Measurements from ENCODE around the gene NLRP10.

Gene NLRP10

DNA sequence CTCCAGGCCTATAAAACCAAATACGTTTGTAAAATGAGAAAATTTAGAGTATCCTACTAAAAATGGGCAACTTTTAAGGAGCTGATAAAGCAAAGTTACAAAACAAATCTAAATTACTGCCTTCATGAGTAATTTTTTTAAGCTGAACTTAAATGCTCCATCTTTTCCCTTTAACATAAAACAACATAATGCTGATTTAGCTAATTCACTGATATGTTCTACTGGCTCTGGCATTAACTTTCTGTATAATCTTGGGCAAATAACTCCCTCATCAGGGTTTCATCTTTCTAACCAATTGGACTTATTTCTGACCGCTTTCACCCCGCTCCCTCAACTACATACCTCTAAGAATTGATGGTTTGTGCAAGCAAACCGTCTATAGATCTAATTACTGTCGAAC, 24.1 kb downstream of the NLRP10 start:
- Histone ChIP-seq H3K27ac (ENCODE audit: insufficient read depth in 1 of 2, low read depth in 1 of 2, low read length in 2 of 2, poor library complexity in 1 of 2, severe bottlenecking in 2 of 2) (no peak overlapping the region), H3K4me1 (ENCODE audit: control extremely low read depth in 1 of 4, control insufficient read depth in 4 of 4, insufficient read depth in 4 of 4, low read length in 3 of 4) (no peaks in the 10 kb centered on the region), H3K36me3 (ENCODE audit: control insufficient read depth in 4 of 4, insufficient read depth in 4 of 4, low read length in 3 of 4) (no peaks in the 10 kb centered on the region), H3K9me3 (ENCODE audit: control extremely low read depth in 1 of 5, control insufficient read depth in 4 of 5, insufficient read depth in 2 of 5, low read depth in 1 of 5, low read length in 4 of 5) (peaks cover 4 to 28% (median 8%) of the 10 kb centered on the region in 5 experiments), H3K27me3 (replicated peaks in 2 of 5; ENCODE audit: control insufficient read depth in 4 of 5, insufficient read depth in 5 of 5, low read length in 4 of 5) (peaks cover 0 to 7% (median 0%) of the 10 kb centered on the region in 5 experiments), H3K4me3 (ENCODE audit: control insufficient read depth in 1 of 7, extremely low read depth in 1 of 7, insufficient read depth in 4 of 7, low read depth in 2 of 7, low read length in 6 of 7) (no peak overlapping the region)
- ChIA-PET CTCF (no interaction called here), POLR2A (no interaction called here)
- 80% methylated on average over 1 of the region's 5 CpGs for WGBS (ENCODE audit: insufficient coverage)
- DNase-seq: no peak

DNA sequence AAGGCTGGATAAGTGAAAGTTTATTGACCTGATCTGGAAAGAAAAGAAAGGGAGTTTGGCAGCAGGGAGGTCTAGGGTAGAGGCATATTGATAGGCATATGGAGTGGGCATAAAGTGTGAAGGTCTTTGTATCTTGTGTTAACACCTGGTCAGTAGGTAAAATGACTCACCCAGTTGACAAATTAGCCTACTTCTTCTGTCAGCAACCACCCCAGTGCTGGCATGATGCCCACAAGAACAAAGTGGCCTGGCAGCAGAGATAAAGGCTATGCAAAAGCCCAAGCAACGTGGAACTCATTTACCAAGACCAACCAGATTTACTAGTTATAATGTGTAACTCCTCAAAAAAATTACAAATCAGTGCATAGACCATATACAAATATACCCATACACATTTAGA, 28.6 kb downstream of the NLRP10 start:
- no peaks in the 10 kb centered on the region for H3K9me3 ChIP-seq (ENCODE audit: control extremely low read depth in 1 of 5, control insufficient read depth in 4 of 5, insufficient read depth in 2 of 5, low read depth in 1 of 5, low read length in 4 of 5)
- H3K4me1 ChIP-seq (ENCODE audit: control extremely low read depth in 1 of 4, control insufficient read depth in 4 of 4, insufficient read depth in 4 of 4, low read length in 3 of 4): no peaks in the 10 kb centered on the region
- peak; percentile 4 to 40 (median 14) for DNase-seq
- H3K27ac ChIP-seq (ENCODE audit: insufficient read depth in 1 of 2, low read depth in 1 of 2, low read length in 2 of 2, poor library complexity in 1 of 2, severe bottlenecking in 2 of 2): no peak overlapping the region
- no peak overlapping the region for H3K4me3 ChIP-seq (ENCODE audit: control insufficient read depth in 1 of 7, extremely low read depth in 1 of 7, insufficient read depth in 4 of 7, low read depth in 2 of 7, low read length in 6 of 7)
- no peaks in the 10 kb centered on the region for H3K36me3 ChIP-seq (ENCODE audit: control insufficient read depth in 4 of 4, insufficient read depth in 4 of 4, low read length in 3 of 4)
- CTCF ChIA-PET: no interaction called here
- POLR2A ChIA-PET: no interaction called here
- WGBS (ENCODE audit: insufficient coverage): no CpG with 5 or more reads among the region's 1 CpG
- H3K27me3 ChIP-seq (replicated peaks in 2 of 5; ENCODE audit: control insufficient read depth in 4 of 5, insufficient read depth in 5 of 5, low read length in 4 of 5): peaks cover 0 to 9% (median 0%) of the 10 kb centered on the region in 5 experiments

DNA sequence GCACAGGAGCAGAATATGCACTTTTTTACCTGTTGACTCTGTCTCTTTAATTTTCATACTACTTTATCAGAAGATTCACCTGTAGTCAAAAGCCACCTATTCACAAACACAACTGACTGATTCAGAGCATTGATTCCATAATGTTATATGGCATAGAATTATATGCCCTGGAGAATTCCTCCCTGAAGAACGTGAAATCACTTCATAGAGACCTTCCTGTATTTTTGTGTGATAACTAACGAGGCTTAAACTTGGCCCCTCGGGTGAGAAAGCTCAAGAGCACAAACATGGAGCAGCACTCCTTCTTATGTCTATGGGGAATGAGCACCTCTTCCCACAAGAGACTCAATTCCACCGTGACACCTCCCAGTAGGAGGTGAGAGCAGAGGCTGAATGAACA, 34.1 kb downstream of the NLRP10 start, which contains the start of gene OR10A6:
Gene OR10A6 (minus strand): TSS at position 101 of the 400 bp plus-strand sequence. CDS start 2,606 bp downstream, outside the sequence.
- WGBS (ENCODE audit: insufficient coverage): 100% methylated on average over 3 of the region's 4 CpGs
- no peak for DNase-seq
- H3K27me3 ChIP-seq (replicated peaks in 2 of 5; ENCODE audit: control insufficient read depth in 4 of 5, insufficient read depth in 5 of 5, low read length in 4 of 5): peaks cover 0 to 11% (median 2%) of the 10 kb centered on the region in 5 experiments
- CTCF ChIA-PET: no interaction called here
- H3K27ac ChIP-seq (ENCODE audit: insufficient read depth in 1 of 2, low read depth in 1 of 2, low read length in 2 of 2, poor library complexity in 1 of 2, severe bottlenecking in 2 of 2): no peak within 1 kb of the TSS
- H3K4me3 ChIP-seq (ENCODE audit: control insufficient read depth in 1 of 7, extremely low read depth in 1 of 7, insufficient read depth in 4 of 7, low read depth in 2 of 7, low read length in 6 of 7): no peak within 1 kb of the TSS
- peaks cover 0 to under 1% (median 0%) of the 10 kb centered on the region in 5 experiments for H3K9me3 ChIP-seq (ENCODE audit: control extremely low read depth in 1 of 5, control insufficient read depth in 4 of 5, insufficient read depth in 2 of 5, low read depth in 1 of 5, low read length in 4 of 5)
- POLR2A ChIA-PET: no interaction called here
- no peaks in the 10 kb centered on the region for H3K4me1 ChIP-seq (ENCODE audit: control extremely low read depth in 1 of 4, control insufficient read depth in 4 of 4, insufficient read depth in 4 of 4, low read length in 3 of 4)
- H3K36me3 ChIP-seq (ENCODE audit: control insufficient read depth in 4 of 4, insufficient read depth in 4 of 4, low read length in 3 of 4): no peaks in the 10 kb centered on the region

DNA sequence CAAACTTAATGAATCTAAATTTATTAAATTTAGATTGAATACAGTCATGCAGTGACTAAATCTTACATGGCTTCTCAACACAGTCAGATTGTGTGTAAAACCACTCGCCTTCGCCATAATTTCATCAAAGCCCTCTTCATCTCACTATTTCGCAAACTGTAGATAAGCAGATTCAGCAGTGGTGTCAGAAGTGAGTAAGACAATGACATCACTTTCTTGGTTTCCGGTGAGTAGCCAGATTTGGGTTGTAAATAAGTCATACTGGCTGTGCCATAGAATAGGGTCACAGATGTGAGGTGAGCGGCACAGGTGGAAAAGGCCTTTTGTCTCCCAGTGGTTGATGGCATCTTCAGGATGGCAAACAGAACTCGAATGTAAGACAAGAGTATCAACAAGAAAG, 37.6 kb downstream of the NLRP10 start:
- Histone ChIP-seq H3K9me3 (ENCODE audit: control extremely low read depth in 1 of 5, control insufficient read depth in 4 of 5, insufficient read depth in 2 of 5, low read depth in 1 of 5, low read length in 4 of 5) (peaks cover 0 to 4% (median 0%) of the 10 kb centered on the region in 5 experiments), H3K27me3 (replicated peaks in 2 of 5; ENCODE audit: control insufficient read depth in 4 of 5, insufficient read depth in 5 of 5, low read length in 4 of 5) (peaks cover 0 to 15% (median 2%) of the 10 kb centered on the region in 5 experiments), H3K27ac (ENCODE audit: insufficient read depth in 1 of 2, low read depth in 1 of 2, low read length in 2 of 2, poor library complexity in 1 of 2, severe bottlenecking in 2 of 2) (no peak overlapping the region), H3K4me3 (ENCODE audit: control insufficient read depth in 1 of 7, extremely low read depth in 1 of 7, insufficient read depth in 4 of 7, low read depth in 2 of 7, low read length in 6 of 7) (no peak overlapping the region), H3K36me3 (ENCODE audit: control insufficient read depth in 4 of 4, insufficient read depth in 4 of 4, low read length in 3 of 4) (no peaks in the 10 kb centered on the region), H3K4me1 (ENCODE audit: control extremely low read depth in 1 of 4, control insufficient read depth in 4 of 4, insufficient read depth in 4 of 4, low read length in 3 of 4) (no peaks in the 10 kb centered on the region)
- ChIA-PET CTCF (no interaction called here), POLR2A (no interaction called here)
- 100% methylated on average over 5 of the region's 6 CpGs for WGBS (ENCODE audit: insufficient coverage)
- no peak for DNase-seq

DNA sequence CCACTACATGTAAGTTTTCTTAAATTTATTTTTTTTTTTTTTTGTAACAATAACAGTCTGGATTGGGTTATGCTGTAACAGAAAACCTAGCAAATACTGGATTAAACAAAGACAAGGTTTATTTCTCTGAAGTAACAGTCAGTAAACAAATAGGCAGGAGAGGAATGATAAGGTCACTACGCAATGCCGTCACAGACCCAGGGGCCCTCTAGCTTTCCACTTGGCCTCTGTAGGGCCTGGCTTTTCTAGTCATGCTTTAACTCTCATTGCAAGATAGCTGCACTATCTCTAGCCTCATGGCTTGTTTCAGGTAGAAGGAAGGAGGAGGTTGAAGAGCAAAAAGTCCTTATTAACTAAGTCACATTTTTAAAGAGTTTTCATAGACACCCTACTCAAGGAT, 40.7 kb downstream of the NLRP10 start:
- no CpG with 5 or more reads among the region's 2 CpGs for WGBS (ENCODE audit: insufficient coverage)
- Histone ChIP-seq H3K4me3 (ENCODE audit: control insufficient read depth in 1 of 7, extremely low read depth in 1 of 7, insufficient read depth in 4 of 7, low read depth in 2 of 7, low read length in 6 of 7) (no peak overlapping the region), H3K36me3 (ENCODE audit: control insufficient read depth in 4 of 4, insufficient read depth in 4 of 4, low read length in 3 of 4) (no peaks in the 10 kb centered on the region), H3K27me3 (replicated peaks in 2 of 5; ENCODE audit: control insufficient read depth in 4 of 5, insufficient read depth in 5 of 5, low read length in 4 of 5) (peaks cover 0 to 7% (median 0%) of the 10 kb centered on the region in 5 experiments), H3K9me3 (ENCODE audit: control extremely low read depth in 1 of 5, control insufficient read depth in 4 of 5, insufficient read depth in 2 of 5, low read depth in 1 of 5, low read length in 4 of 5) (peaks cover 0 to 4% (median 0%) of the 10 kb centered on the region in 5 experiments), H3K27ac (ENCODE audit: insufficient read depth in 1 of 2, low read depth in 1 of 2, low read length in 2 of 2, poor library complexity in 1 of 2, severe bottlenecking in 2 of 2) (no peak overlapping the region), H3K4me1 (ENCODE audit: control extremely low read depth in 1 of 4, control insufficient read depth in 4 of 4, insufficient read depth in 4 of 4, low read length in 3 of 4) (no peaks in the 10 kb centered on the region)
- ChIA-PET CTCF (no interaction called here), POLR2A (no interaction called here)
- DNase-seq: no peak

DNA sequence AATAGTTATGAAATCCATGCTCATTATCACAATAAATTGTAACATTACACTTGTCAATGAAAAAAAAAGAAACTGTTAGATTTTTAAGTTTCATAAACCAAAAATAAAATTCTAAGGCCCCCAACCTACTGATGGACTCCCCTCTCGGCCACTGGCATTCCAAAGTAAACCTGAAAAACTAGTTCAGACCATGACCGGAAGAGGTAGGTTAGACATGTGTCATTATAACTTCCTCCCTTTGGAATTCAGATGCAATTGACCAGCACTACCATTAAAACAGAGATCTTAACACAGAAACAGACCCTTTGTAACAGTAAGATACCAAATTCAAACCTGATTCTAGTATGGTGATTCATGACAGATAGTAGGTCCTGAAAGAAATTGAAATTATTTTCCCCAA, 47.1 kb downstream of the NLRP10 start:
- no peaks in the 10 kb centered on the region for H3K4me1 ChIP-seq (ENCODE audit: control extremely low read depth in 1 of 4, control insufficient read depth in 4 of 4, insufficient read depth in 4 of 4, low read length in 3 of 4)
- WGBS (ENCODE audit: insufficient coverage): 94% methylated on average over 2 of the region's 2 CpGs
- ChIA-PET POLR2A (no interaction called here), CTCF (no interaction called here)
- no peak overlapping the region for H3K27ac ChIP-seq (ENCODE audit: insufficient read depth in 1 of 2, low read depth in 1 of 2, low read length in 2 of 2, poor library complexity in 1 of 2, severe bottlenecking in 2 of 2)
- no peak overlapping the region for H3K4me3 ChIP-seq (ENCODE audit: control insufficient read depth in 1 of 7, extremely low read depth in 1 of 7, insufficient read depth in 4 of 7, low read depth in 2 of 7, low read length in 6 of 7)
- no peaks in the 10 kb centered on the region for H3K36me3 ChIP-seq (ENCODE audit: control insufficient read depth in 4 of 4, insufficient read depth in 4 of 4, low read length in 3 of 4)
- no peaks in the 10 kb centered on the region for H3K27me3 ChIP-seq (replicated peaks in 2 of 5; ENCODE audit: control insufficient read depth in 4 of 5, insufficient read depth in 5 of 5, low read length in 4 of 5)
- no peaks in the 10 kb centered on the region for H3K9me3 ChIP-seq (ENCODE audit: control extremely low read depth in 1 of 5, control insufficient read depth in 4 of 5, insufficient read depth in 2 of 5, low read depth in 1 of 5, low read length in 4 of 5)
- DNase-seq: no peak

Measured in common myeloid progenitor, CD34-positive (primary cell).